Colonic mucosa (tissue), 4 donors: Measurements from ENCODE around the gene PIK3IP1. TPM values are rescaled to one million over a fixed set of nuclear protein-coding genes. Genes with fewer than 3 reads are reported as not detected.

Experiments
- DNase-seq: peaks from one replicate; pipeline ENCODE4 v3.0.0-alpha.2; 2020
- H3K27ac ChIP-seq: fragments of 200-600 bp; one replicate; pipeline ENCODE4 v1.8.0; 2021
- H3K27me3 ChIP-seq: fragments of 200-600 bp; one replicate; pipeline ENCODE4 v1.8.0; 2021
- H3K36me3 ChIP-seq: fragments of 200-600 bp; one replicate; pipeline ENCODE4 v1.8.0; 2021
- H3K4me1 ChIP-seq: fragments of 200-600 bp; one replicate; pipeline ENCODE4 v1.8.0; 2021; ENCODE audit warnings: mild to moderate bottlenecking
- H3K4me3 ChIP-seq: fragments of 200-600 bp; one replicate; pipeline ENCODE4 v1.8.0; 2021
- H3K9ac ChIP-seq, 2 donors: one replicate each; pipeline ENCODE4 v1.7.0; 2013; ENCODE audit warnings: control low read depth in 2 of 2, low read depth in 2 of 2, low read length in 2 of 2
- H3K9me3 ChIP-seq: fragments of 200-600 bp; one replicate; pipeline ENCODE4 v1.8.0; 2021
- CTCF ChIP-seq: fragments of 200-600 bp; IDR thresholded peaks from one replicate; pipeline ENCODE4 v1.8.0; 2022; ENCODE audit warnings: antibody characterized with exemption, mild to moderate bottlenecking
- intact Hi-C: fragments of 100-400 bp; cut with DNase I; formaldehyde crosslinking; loops from one replicate; pipeline ENCODE4 v1.14.1; 2022
- total RNA-seq, 2 donors: library from RNA; stranded (reverse); fragmentation: NEBNext Ultra II Directional in 1 of 2; extraction: Animal tissue kit (Norgen Biotek cat#: 25700) in 1 of 2; gene quantifications; one replicate each; pipeline ENCODE4 v1.2.1, GENCODE V29; 2021
- donor health status: healthy.
- donor health status: DM: no; HTN: no; CAD: no.
- donor health status: DM: no; HTN: no; CAD: no.

The PIK3IP1 gene
- total RNA-seq, 2 donors from 2014 or later, result 8.4 to 15.1 TPM

GRCh38 chr22:31281733-31282132 lies 10.6 kb downstream of the PIK3IP1 start:
- Histone ChIP-seq H3K27ac (no peak overlapping the region), H3K4me3 (no peak overlapping the region), H3K4me1 (no peaks in the 10 kb centered on the region), H3K9ac (no peak overlapping the region), H3K9me3 (no peaks in the 10 kb centered on the region), H3K27me3 (no peaks in the 10 kb centered on the region), H3K36me3 (peaks cover 8% of the 10 kb centered on the region)
- no peak for TF ChIP-seq CTCF
- intact Hi-C loops, result no loop called here
- no peak for DNase-seq

- intact Hi-C loops, result no loop called here
Measured at GRCh38 chr22:31279821-31280505, 12.3 kb downstream of the PIK3IP1 start.

GRCh38 chr22:31279327-31279669 lies 13.0 kb downstream of the PIK3IP1 start:
- no peaks in the 10 kb centered on the region for H3K27me3 ChIP-seq
- intact Hi-C loops, result no loop called here
- H3K36me3 ChIP-seq, result peaks cover 18% of the 10 kb centered on the region
- no peak for DNase-seq
- no peak for TF ChIP-seq CTCF
- no peaks in the 10 kb centered on the region for H3K9me3 ChIP-seq
- no peak overlapping the region for H3K27ac ChIP-seq
- no peak overlapping the region for H3K4me3 ChIP-seq
- H3K4me1 ChIP-seq, result no peaks in the 10 kb centered on the region
- no peak overlapping the region for H3K9ac ChIP-seq

More at GRCh38 chr22:31279821-31280505, 12.3 kb downstream of the PIK3IP1 start:
- TF ChIP-seq CTCF, result no peak
- Histone ChIP-seq H3K4me3 (no peak overlapping the region), H3K27me3 (no peaks in the 10 kb centered on the region), H3K36me3 (peaks cover 13% of the 10 kb centered on the region), H3K9me3 (no peaks in the 10 kb centered on the region), H3K9ac (no peak overlapping the region), H3K4me1 (no peaks in the 10 kb centered on the region), H3K27ac (no peak overlapping the region)
- DNase-seq, result no peak

GRCh38 chr22:31278626-31279326 lies 13.5 kb downstream of the PIK3IP1 start:
- no peaks in the 10 kb centered on the region for H3K4me1 ChIP-seq
- peak overlapping the region; percentile 31 for H3K27ac ChIP-seq
- no peak for DNase-seq
- H3K9ac ChIP-seq, result no peak overlapping the region
- H3K27me3 ChIP-seq, result no peaks in the 10 kb centered on the region
- H3K4me3 ChIP-seq, result no peak overlapping the region
- H3K9me3 ChIP-seq, result no peaks in the 10 kb centered on the region
- intact Hi-C loops, result no loop called here
- TF ChIP-seq CTCF, result no peak
- peaks cover 18% of the 10 kb centered on the region for H3K36me3 ChIP-seq

GRCh38 chr22:31278151-31278621 lies 14.1 kb downstream of the PIK3IP1 start:
- Histone ChIP-seq H3K36me3 (peaks cover 24% of the 10 kb centered on the region), H3K9ac (no peak overlapping the region), H3K27ac (peak overlapping the region; percentile 31), H3K27me3 (no peaks in the 10 kb centered on the region), H3K4me1 (no peaks in the 10 kb centered on the region), H3K4me3 (no peak overlapping the region), H3K9me3 (no peaks in the 10 kb centered on the region)
- DNase-seq, result no peak
- intact Hi-C loops, result no loop called here
- no peak for TF ChIP-seq CTCF
